Activated naive CD8-positive, alpha-beta T cell treated with anti-CD3 and anti-CD28 coated beads for 36 hours (primary cell): ENCODE measurements around the gene COL5A3. TPM values are rescaled to one million over a fixed set of nuclear protein-coding genes. Genes with fewer than 3 reads are reported as not detected.
A peak's percentile ranks its signal among the peaks of the same experiment; 100 is the strongest.
"Not testable (repeated sequence)": the region's sequence is repeated elsewhere in the genome, so short reads cannot be mapped to it uniquely, and the experiment has no call there.

Source experiments
- DNase-seq: peaks from one replicate; pipeline ENCODE4 v3.0.0; 2021
- H3K27ac Mint-ChIP-seq: one replicate; pipeline ENCODE4 v1.8.0; 2022; ENCODE audit warnings: mild to moderate bottlenecking, moderate library complexity, mixed read lengths
- H3K27me3 Mint-ChIP-seq: one replicate; pipeline ENCODE4 v1.8.0; 2022; ENCODE audit warnings: mild to moderate bottlenecking, mixed read lengths
- H3K36me3 Mint-ChIP-seq: one replicate; pipeline ENCODE4 v1.8.0; 2021; ENCODE audit warnings: mild to moderate bottlenecking, mixed read lengths
- H3K4me1 Mint-ChIP-seq: one replicate; pipeline ENCODE4 v1.8.0; 2021; ENCODE audit warnings: mixed read lengths
- H3K4me3 Mint-ChIP-seq: one replicate; pipeline ENCODE4 v1.8.0; 2022; ENCODE audit warnings: mild to moderate bottlenecking, moderate library complexity, mixed read lengths
- H3K9me3 Mint-ChIP-seq: one replicate; pipeline ENCODE4 v1.8.0; 2022; ENCODE audit warnings: mixed read lengths
- total RNA-seq, 2 experiments: library from RNA; stranded (reverse); gene quantifications; one replicate each; pipeline ENCODE4 v1.2.3, GENCODE V29; 2021

The COL5A3 gene
- total RNA-seq = under 1 TPM in 1 of 2 experiments, not detected in 1; 0.04 TPM

DNA sequence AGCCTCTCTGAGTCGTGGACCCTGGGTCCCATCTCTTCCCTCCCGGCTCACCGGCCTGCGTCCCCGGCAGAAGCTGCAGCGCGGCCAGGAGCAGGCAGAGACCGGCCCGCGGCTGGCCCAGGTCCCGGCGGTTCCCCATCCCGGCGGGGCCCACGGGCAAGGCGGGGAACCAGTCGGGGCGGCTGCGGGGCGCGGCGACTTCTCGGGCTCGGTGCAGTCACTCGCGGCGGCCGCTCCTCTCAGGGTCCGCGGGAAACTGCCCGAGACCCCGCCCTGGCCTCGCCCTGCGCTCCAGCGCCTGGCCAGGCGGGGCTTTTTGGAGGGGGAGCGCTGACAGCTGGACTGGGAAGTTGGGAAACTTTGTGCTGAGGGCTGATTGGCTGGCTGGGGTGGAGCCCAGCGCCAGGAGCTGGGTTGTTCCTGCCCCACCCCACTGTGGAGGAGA, at the start of gene COL5A3:
TSS of gene COL5A3 (minus strand) at position 258 of the 445 bp plus-strand sequence. CDS start at position 139, 119 bp downstream.
- Mint-ChIP-seq H3K4me1 (peaks cover 14% of the 10 kb centered on the region), H3K27me3 (peaks cover 70% of the 10 kb centered on the region), H3K36me3 (peaks cover 2% of the 10 kb centered on the region), H3K27ac (no peak within 1 kb of the TSS), H3K4me3 (no peak within 1 kb of the TSS), H3K9me3 (no peaks in the 10 kb centered on the region)
- no peak for DNase-seq

GRCh38 chr19:10052602-10053360, 42.5 kb upstream of the COL5A3 start:
- no peak for DNase-seq
- Mint-ChIP-seq H3K36me3 (no peaks in the 10 kb centered on the region), H3K4me3 (no peak overlapping the region), H3K4me1 (no peaks in the 10 kb centered on the region), H3K9me3 (peaks cover 1% of the 10 kb centered on the region), H3K27ac (no peak overlapping the region), H3K27me3 (peaks cover 9% of the 10 kb centered on the region)

- Mint-ChIP-seq H3K9me3 (peaks cover 5% of the 10 kb centered on the region), H3K4me3 (no peak overlapping the region), H3K27me3 (peaks cover 14% of the 10 kb centered on the region), H3K4me1 (no peaks in the 10 kb centered on the region), H3K27ac (no peak overlapping the region), H3K36me3 (no peaks in the 10 kb centered on the region)
- no peak for DNase-seq
Observed at GRCh38 chr19:10049626-10050025, 39.3 kb upstream of the COL5A3 start.

- Mint-ChIP-seq H3K27ac (no peak overlapping the region), H3K4me1 (no peaks in the 10 kb centered on the region), H3K27me3 (peaks cover 19% of the 10 kb centered on the region)
Observed at GRCh38 chr19:10045371-10045770, 35.1 kb upstream of the COL5A3 start.

DNA sequence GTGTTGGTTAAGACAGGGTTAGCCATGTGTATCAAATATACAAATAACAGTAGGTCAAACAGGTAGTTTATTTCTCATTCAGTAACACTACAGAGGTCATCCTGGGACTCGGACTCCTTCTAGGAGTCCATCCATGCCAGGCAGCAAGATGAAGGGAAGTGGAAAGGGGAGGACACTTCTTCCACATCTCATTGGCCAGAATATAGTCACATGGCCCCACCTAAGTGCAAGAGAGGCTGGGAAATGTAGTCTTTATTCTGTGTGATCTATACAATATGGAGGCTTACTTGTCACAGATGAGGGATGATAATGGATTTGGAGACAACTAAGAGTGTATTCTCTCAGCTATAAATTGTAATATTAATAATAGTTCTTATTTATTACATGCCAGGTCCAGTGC, 34.1 kb upstream of the COL5A3 start:
- no peak overlapping the region for H3K4me3 Mint-ChIP-seq
- H3K9me3 Mint-ChIP-seq = peaks cover 27% of the 10 kb centered on the region
- H3K36me3 Mint-ChIP-seq = peaks cover 11% of the 10 kb centered on the region
- H3K4me1 Mint-ChIP-seq = no peaks in the 10 kb centered on the region
- no peak for DNase-seq
- H3K27me3 Mint-ChIP-seq = peaks cover 19% of the 10 kb centered on the region
- H3K27ac Mint-ChIP-seq = no peak overlapping the region

More at GRCh38 chr19:10045371-10045770, 35.1 kb upstream of the COL5A3 start:
- H3K4me3 Mint-ChIP-seq = no peak overlapping the region
- H3K36me3 Mint-ChIP-seq = peaks cover 11% of the 10 kb centered on the region
- peaks cover 27% of the 10 kb centered on the region for H3K9me3 Mint-ChIP-seq
- DNase-seq = no peak

GRCh38 chr19:10043286-10043927, 33.1 kb upstream of the COL5A3 start:
- Mint-ChIP-seq H3K4me3 (no peak overlapping the region), H3K4me1 (no peaks in the 10 kb centered on the region), H3K27ac (no peak overlapping the region), H3K9me3 (peaks cover 28% of the 10 kb centered on the region), H3K36me3 (peaks cover 11% of the 10 kb centered on the region), H3K27me3 (peaks cover 20% of the 10 kb centered on the region)
- DNase-seq = no peak

DNA sequence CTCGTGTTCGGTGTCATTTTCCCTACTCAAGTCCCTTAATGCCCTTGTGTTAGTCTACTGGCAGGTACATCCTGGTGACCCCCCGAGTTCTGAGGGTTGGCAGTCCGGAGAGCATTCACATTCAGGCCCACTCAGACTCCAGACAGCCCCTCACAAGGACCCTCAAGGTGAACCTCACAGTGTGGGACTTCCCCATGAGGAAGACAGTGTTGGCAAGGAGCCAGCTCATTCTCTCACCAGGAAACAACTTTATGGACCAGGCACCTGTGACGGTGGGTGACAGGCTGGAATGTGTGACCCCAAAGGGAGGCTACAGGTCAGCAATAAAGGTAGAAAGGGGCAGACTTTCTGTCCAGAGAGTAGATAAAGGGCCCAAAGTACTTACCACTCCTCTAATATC, 27.5 kb upstream of the COL5A3 start:
- Mint-ChIP-seq H3K27me3 (peaks cover 18% of the 10 kb centered on the region), H3K36me3 (peaks cover 6% of the 10 kb centered on the region), H3K9me3 (peaks cover 13% of the 10 kb centered on the region), H3K4me3 (no peak overlapping the region), H3K27ac (no peak overlapping the region), H3K4me1 (no peaks in the 10 kb centered on the region)
- no peak for DNase-seq

- Mint-ChIP-seq H3K27ac (no peak overlapping the region), H3K4me3 (no peak overlapping the region), H3K9me3 (peaks cover 8% of the 10 kb centered on the region), H3K27me3 (peaks cover 23% of the 10 kb centered on the region), H3K4me1 (no peaks in the 10 kb centered on the region), H3K36me3 (peaks cover 3% of the 10 kb centered on the region)
- DNase-seq = no peak
Observed at GRCh38 chr19:10037367-10037766, 27.1 kb upstream of the COL5A3 start.

- DNase-seq = no peak
- Mint-ChIP-seq H3K9me3 (peaks cover 3% of the 10 kb centered on the region), H3K4me1 (no peaks in the 10 kb centered on the region), H3K4me3 (no peak overlapping the region), H3K36me3 (no peaks in the 10 kb centered on the region), H3K27ac (no peak overlapping the region), H3K27me3 (peaks cover 26% of the 10 kb centered on the region)
Observed at GRCh38 chr19:10036601-10037071, 26.3 kb upstream of the COL5A3 start.

- H3K4me3 Mint-ChIP-seq = no peak overlapping the region
- peaks cover 1% of the 10 kb centered on the region for H3K9me3 Mint-ChIP-seq
- peaks cover 24% of the 10 kb centered on the region for H3K27me3 Mint-ChIP-seq
- no peaks in the 10 kb centered on the region for H3K4me1 Mint-ChIP-seq
- DNase-seq = no peak
- H3K27ac Mint-ChIP-seq = no peak overlapping the region
- no peaks in the 10 kb centered on the region for H3K36me3 Mint-ChIP-seq
Observed at GRCh38 chr19:10033614-10034013, 23.3 kb upstream of the COL5A3 start.

DNA sequence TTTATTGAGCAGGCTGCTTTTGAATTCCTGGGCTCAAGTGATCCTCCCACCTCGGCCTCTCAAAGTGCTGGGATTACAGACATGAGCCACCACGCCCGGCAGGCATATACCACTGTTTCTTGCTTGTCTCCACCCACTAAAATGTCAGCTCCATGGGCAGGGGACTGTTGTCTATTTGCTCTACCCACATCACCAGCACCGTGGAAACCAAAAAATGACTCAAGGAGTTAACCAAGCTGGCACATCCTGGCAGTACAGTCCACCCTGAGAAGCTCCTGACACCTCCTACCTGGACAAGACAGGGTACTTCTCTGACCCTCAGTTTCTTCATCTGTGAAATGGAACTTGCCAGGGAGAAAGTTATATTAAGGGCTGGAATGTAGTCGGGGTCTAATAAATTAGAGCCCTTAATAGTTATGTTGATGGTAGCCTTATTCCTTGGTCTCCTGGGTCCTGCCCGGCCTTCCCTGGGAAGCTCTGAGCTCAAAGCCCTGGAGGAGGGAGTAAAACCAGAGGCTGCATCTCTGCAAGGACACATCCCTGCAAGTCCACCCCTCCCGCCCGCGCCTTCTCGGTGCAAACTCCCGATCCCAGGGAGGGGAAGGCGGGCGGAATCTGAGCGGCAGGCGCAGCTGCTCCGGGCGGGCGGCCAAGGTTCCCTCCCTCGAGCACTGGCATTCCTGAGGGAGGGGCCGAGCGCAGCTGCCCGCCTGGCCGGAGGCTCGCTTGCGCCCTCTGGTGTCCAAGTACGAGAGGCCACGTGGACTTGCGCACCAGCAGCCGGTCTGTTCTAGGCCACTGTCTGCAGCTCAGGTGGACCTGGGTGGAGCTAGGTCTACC, 17.1 kb upstream of the COL5A3 start:
- Mint-ChIP-seq H3K9me3 (no peaks in the 10 kb centered on the region), H3K27ac (no peak overlapping the region), H3K4me1 (peaks cover 2% of the 10 kb centered on the region), H3K4me3 (no peak overlapping the region), H3K36me3 (no peaks in the 10 kb centered on the region), H3K27me3 (peaks cover 18% of the 10 kb centered on the region)
- DNase-seq = peak; percentile 80

DNA sequence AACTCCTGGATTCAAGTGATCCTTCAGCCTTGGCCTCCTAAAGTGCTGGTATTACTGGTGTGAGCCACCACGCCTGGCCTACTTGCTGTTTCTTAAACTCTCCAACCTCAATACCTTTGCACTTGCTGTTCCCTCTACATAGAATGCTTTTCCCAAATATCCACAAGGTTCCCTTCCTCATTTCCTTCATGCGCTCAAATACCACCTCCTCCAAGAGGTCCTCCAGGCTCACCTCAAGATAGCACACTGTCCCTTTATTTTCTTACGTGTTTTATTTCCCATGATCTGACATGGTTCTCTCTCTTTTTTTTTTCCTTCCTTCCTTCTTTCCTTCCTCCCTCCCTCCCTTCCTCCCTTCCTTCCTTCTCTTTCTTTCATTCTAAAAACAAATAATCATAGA, 16.4 kb upstream of the COL5A3 start:
- Mint-ChIP-seq H3K27me3 (peaks cover 14% of the 10 kb centered on the region), H3K27ac (no peak overlapping the region), H3K9me3 (no peaks in the 10 kb centered on the region), H3K4me3 (no peak overlapping the region), H3K4me1 (peaks cover 2% of the 10 kb centered on the region), H3K36me3 (no peaks in the 10 kb centered on the region)
- DNase-seq = no peak

GRCh38 chr19:10023096-10023495, 12.8 kb upstream of the COL5A3 start:
- H3K36me3 Mint-ChIP-seq, H3K27ac Mint-ChIP-seq, H3K9me3 Mint-ChIP-seq, H3K4me3 Mint-ChIP-seq, H3K4me1 Mint-ChIP-seq, DNase-seq: not testable (repeated sequence)
- peaks cover 20% of the 10 kb centered on the region for H3K27me3 Mint-ChIP-seq

DNA sequence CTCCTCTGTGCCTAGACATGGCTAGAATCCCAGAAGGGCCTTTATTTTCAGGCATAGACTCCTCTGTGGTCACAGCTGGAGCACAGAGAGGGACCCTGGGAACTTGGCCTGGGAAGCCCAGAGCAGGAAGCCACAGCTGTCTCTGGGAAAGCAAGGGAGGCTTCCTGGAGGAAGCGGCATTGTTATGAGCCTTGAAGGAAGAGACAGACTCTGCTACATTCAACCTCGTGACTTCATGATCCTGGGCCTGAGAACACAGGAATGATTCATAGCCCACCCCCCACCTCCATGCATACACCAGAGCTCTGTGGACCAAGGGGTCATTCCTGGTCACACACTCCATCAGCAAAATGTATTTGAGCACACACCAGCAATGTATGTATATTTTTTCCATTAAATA, 11.6 kb upstream of the COL5A3 start:
- Mint-ChIP-seq H3K4me1 (no peaks in the 10 kb centered on the region), H3K27me3 (peaks cover 20% of the 10 kb centered on the region), H3K36me3 (no peaks in the 10 kb centered on the region), H3K4me3 (no peak overlapping the region), H3K9me3 (no peaks in the 10 kb centered on the region), H3K27ac (no peak overlapping the region)
- DNase-seq = no peak

GRCh38 chr19:10021446-10021845, 11.1 kb upstream of the COL5A3 start:
- DNase-seq = no peak
- H3K27ac Mint-ChIP-seq = no peak overlapping the region

More at GRCh38 chr19:10021446-10021845, 11.1 kb upstream of the COL5A3 start:
- Mint-ChIP-seq H3K36me3 (no peaks in the 10 kb centered on the region), H3K9me3 (no peaks in the 10 kb centered on the region), H3K4me1 (no peaks in the 10 kb centered on the region), H3K4me3 (no peak overlapping the region), H3K27me3 (peaks cover 18% of the 10 kb centered on the region)
